ENCODE results near the gene CACNA1A.
A peak's percentile ranks its signal among the peaks of the same experiment; 100 is the strongest.
"Not testable (repeated sequence)": the region's sequence is repeated elsewhere in the genome, so short reads cannot be mapped to it uniquely, and the experiment has no call there.

Gene CACNA1A

DNA sequence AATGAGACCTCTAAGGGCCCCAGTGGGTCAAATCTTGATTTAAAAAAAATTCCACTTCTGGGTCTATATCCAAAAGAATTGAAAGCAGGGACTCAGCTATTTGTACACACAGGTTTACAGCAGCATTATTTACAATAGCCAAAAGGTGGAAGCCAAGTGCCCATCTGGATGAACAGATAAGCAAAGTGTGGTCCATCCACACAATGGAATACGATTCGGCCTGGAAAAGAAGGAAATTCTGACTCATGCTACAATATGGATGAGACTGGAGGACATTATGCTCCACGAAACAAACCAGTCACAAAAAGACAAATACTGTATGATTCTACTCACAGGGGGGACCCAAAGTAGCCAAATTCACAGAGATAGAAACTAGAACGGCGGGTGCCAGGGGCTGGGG lies 76.7 kb downstream of the CACNA1A start:
- DNase-seq: no peak
- intact Hi-C loops (cut with DNase I): no loop called here

- peak in 2 of 10 donors; percentile 27 to 65 for DNase-seq
- intact Hi-C loops (cut with DNase I): no loop called here
These were observed 77.9 kb downstream of the CACNA1A start for GRCh38 chr19:13428352-13428751.

- peak in 1 of 10 donors; percentile 31 for DNase-seq
- intact Hi-C loops (cut with DNase I): no loop called here
These were observed 78.8 kb downstream of the CACNA1A start for GRCh38 chr19:13427273-13428051.

- intact Hi-C loops (cut with DNase I); DNase-seq: not testable (repeated sequence)
These were observed 80.4 kb downstream of the CACNA1A start for GRCh38 chr19:13425875-13426274.

DNA sequence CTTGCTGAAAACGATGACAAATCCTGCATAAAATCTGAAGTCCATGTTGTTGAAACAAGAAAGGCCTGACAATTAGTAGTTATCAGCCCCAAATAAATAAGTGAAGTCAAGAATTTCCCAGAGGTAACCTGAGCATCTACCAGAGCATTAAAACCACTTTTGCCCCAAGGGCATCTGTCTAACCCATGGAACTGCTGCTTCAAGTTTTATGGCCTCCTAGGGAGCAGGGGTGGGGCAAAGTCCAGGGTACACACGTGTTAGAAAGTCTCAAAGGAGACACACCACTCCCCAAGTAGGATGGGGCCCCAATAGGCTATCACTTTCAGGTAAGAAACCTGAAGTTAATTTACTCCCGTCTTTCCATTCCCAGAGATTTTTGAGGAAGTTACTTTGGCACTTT lies 81.1 kb downstream of the CACNA1A start:
- intact Hi-C loops (cut with DNase I): no loop called here
- DNase-seq: no peak

- intact Hi-C loops (cut with DNase I): no loop called here
- DNase-seq: no peak
These were observed 85.5 kb downstream of the CACNA1A start for GRCh38 chr19:13420780-13421179.

DNA sequence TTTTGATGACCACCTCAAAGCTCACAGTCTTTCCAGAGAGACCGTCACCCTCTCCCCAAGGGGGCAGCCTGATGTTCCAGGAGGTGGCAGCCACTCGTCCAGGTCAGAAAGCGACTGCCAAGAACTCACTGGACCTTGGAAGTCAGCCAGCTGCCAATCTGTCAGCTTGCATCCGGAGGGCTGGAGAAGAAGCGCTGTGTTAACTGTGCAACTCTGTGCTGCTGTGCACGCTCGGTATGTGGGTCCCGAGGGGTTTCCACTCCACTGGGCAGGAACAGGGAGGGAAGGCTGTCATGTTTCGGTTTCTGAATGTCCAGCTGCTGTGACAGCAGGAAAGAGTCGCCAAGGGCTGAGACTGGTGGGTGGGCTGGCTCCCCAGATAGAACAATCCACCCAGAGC lies 89.2 kb downstream of the CACNA1A start:
- intact Hi-C loops (cut with DNase I): no loop called here
- peak in 3 of 10 donors; percentile 16 to 57 (median 23) for DNase-seq

DNA sequence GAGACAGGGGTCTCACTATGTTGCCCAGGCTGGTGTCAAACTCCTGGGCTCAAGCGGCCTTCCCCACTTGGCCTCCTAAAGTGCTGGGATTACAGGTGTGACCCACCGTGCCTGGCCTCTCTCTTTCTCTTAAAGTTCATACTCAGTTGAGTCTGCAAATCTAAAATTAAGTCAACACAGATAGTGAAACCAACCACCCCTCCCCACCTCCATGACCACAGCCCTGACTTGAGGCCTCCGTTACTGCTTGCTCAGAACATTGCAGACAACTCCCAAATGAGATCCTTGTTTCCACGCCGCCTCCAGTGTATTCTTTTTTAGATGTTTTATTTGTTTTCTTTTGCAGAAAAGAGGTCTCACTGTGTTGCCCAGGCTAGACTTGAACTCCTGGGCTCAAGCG lies 94.4 kb downstream of the CACNA1A start:
- no peak for DNase-seq
- intact Hi-C loops (cut with DNase I): no loop called here

DNA sequence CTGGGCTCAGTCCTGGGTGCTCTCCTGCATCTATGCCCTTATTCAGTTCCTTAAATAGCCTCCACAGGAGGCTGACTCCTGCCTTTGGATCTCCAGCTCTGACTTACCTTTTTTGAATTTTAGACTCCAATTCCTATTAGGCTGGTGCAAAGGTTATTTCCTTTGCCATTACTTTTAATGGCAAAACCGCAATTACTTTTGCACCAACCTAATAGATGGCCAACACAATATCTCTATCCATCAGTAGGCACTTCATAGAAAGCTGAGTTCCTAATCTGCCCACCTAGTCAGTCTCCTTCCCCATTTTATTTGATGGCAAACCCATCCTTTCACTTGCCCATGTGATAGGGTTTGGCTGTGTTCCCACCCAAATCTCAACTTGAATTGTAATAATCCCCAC lies 95.3 kb downstream of the CACNA1A start:
- no peak for DNase-seq
- intact Hi-C loops (cut with DNase I): no loop called here

DNA sequence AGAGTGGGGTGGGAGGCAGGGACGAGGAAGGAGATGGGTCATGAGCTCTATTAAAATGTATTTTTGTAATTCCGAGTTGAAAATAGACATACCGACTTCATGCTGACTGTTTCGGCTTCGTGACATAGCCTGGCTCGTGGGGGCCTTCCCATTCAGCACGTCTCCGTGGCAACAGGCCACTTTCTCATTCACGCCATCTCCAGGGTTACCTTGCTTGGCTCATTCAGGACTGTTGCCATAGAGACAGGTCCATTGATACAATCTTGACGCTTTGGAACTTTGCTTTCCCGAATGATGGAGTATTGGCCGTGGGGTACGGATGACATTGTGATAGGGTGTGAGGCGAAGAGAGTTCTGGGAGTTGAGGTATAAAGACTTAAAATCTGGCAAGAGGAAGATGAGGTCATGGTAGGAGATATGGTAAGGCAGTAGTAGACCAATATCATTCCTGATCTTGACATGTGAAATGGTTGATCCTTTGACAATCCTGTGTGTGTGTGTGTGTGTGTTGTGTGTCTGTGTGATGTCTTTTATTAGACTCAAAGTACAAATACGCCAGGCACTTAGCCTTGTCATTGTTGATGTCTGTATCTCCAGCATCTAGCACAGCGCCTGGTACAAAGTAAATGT lies 97.3 kb downstream of the CACNA1A start:
- DNase-seq: peak in 1 of 10 donors; percentile 24
- intact Hi-C loops (cut with DNase I): no loop called here

- intact Hi-C loops (cut with DNase I): no loop called here
- DNase-seq: peak in 2 of 10 donors; percentile 10 to 45
These were observed 102.0 kb downstream of the CACNA1A start for GRCh38 chr19:13404236-13404635.

GRCh38 chr19:13401388-13401787 lies 104.9 kb downstream of the CACNA1A start:
- intact Hi-C loops (cut with DNase I): no loop called here

GRCh38 chr19:13400296-13400695 lies 106.0 kb downstream of the CACNA1A start:
- intact Hi-C loops (cut with DNase I): no loop called here
- no peak for DNase-seq

More at GRCh38 chr19:13401388-13401787, 104.9 kb downstream of the CACNA1A start:
- DNase-seq: no peak

DNA sequence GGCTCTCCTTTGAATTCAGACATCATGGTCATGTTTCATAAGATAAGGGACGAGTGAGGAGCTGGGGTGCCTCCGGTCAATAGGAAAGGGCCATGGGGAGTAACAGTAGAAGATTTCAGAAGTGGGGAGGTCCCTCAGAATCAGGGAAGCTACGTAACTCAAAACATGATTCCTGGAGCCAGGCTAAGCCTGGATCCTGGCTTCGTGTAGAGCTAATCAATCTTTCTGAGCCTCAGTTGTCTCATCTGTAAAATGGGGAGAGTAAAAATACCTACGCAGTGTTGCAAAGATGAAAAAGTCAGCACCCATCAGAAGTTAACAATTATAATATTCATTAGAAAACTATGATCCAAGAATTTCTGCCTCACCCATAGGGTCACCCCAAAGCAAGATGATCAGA lies 106.5 kb downstream of the CACNA1A start:
- intact Hi-C loops (cut with DNase I): no loop called here
- no peak for DNase-seq

- no peak for DNase-seq
- intact Hi-C loops (cut with DNase I): no loop called here
These were observed 107.2 kb downstream of the CACNA1A start for GRCh38 chr19:13398780-13399726.

DNA sequence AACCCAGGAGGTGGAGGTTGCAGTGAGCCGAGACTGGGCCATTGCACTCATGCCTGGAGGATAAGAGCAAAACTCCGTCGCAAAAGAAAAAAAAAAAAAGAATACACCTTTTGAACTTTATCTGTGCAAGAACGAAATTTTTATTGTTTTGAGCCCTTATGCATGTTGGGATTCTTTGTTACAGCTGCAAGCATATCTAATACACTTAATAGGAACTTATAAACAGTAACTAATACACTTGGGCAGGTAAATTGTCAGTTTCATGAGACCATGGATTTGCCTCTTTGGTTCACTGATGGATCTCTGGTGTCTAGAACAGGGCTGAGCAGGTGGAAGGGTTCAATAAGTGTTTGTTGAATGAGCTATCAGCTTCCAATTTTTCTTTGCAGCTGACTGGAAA lies 108.1 kb downstream of the CACNA1A start:
- intact Hi-C loops (cut with DNase I): no loop called here
- DNase-seq: no peak

- intact Hi-C loops (cut with DNase I): no loop called here
- DNase-seq: peak in 8 of 10 donors; percentile 28 to 81 (median 44)
These were observed 109.8 kb downstream of the CACNA1A start for GRCh38 chr19:13396250-13397080.

DNA sequence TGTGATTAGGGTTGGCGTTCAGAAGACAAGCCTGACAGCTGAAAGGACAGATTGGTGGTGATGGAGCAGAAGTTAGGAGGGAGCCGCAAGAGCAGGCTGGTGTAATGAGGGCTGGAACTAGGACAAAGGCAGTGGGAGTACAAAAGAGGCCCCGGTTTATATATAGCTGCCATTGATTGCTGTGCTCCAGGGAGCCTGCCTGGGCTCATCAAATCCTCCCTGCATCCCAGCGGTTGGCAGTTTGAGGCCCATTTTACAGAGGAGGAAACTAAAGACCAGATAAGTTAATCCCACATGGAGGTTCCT lies 123.7 kb downstream of the CACNA1A start:
- intact Hi-C loops (cut with DNase I): no loop called here
- DNase-seq: peak in 3 of 10 donors; percentile 26 to 81 (median 48)

DNA sequence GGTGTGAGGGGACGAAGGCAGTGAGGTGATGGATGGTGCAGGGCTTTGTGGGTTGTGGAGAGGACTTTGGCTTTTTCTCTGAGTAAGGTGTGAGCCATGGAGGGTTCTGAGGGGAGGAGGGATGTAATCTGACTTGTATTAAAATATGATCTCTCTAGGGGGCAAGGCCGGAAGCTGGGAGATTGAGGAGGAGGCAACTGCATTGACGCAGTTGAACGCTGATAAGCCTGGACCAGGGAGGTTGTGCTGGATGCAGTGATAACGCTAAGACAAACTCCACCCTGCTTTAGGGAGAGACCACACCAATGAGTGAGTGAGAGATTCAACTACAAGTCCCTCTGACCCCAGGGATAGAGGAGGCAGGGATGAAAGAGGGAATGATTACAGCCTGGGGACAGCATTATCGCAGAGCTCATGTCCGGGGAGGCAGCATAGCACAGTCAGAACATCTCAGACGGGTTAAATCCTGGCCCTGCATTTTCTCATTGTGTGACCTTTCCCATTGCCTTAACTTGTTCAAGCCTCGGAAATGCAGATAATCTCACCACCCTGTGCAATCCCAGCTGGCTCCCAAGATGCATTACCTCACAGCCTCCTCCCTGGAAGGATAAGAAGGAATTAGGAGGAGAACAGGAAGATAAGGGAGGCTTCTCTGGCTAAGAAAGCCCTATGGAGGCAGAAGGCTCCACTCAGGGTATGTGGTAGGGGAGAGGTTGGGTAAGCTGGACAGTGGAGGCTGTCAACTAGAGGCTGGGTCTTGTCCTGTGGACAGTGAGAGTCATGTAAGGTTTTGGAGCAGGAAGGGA lies 124.2 kb downstream of the CACNA1A start:
- peak in 1 of 10 donors; percentile 50 for DNase-seq
- intact Hi-C loops (cut with DNase I): no loop called here
